Central memory CD8-positive, alpha-beta T cell (primary cell): ENCODE data around the gene TMPO.
A peak's percentile ranks its signal among the peaks of the same experiment; 100 is the strongest.
"Not testable (repeated sequence)": the region's sequence is repeated elsewhere in the genome, so short reads cannot be mapped to it uniquely, and the experiment has no call there.

ENCODE experiments used
- ATAC-seq: fragments of 150-1000 bp; cut with Tn5 transposase; replicated peaks from 2 replicates; pipeline ENCODE4 v1.10.0; 2022; ENCODE audit warnings: mild to moderate bottlenecking, moderate FRiP score, moderate number of reproducible peaks; ENCODE audit not compliant: poor library complexity, severe bottlenecking; ENCODE audit errors: extremely low read depth
- DNase-seq, 2 donors: peaks; one replicate each; pipeline ENCODE4 v3.0.0; 2021; ENCODE audit warnings: low spot score in 2 of 2
- H3K27ac Mint-ChIP-seq: one replicate; pipeline ENCODE4 v1.8.0; 2022; ENCODE audit warnings: low read depth, mild to moderate bottlenecking, moderate library complexity, mixed read lengths
- H3K27me3 Mint-ChIP-seq: one replicate; pipeline ENCODE4 v1.8.0; 2022; ENCODE audit warnings: mixed read lengths
- H3K36me3 Mint-ChIP-seq: one replicate; pipeline ENCODE4 v1.8.0; 2022; ENCODE audit warnings: mild to moderate bottlenecking, moderate library complexity, mixed read lengths; ENCODE audit not compliant: insufficient read depth
- H3K4me1 Mint-ChIP-seq: one replicate; pipeline ENCODE4 v1.8.0; 2022; ENCODE audit warnings: mixed read lengths
- H3K4me3 Mint-ChIP-seq: one replicate; pipeline ENCODE4 v1.8.0; 2022; ENCODE audit warnings: mild to moderate bottlenecking, moderate library complexity, mixed read lengths
- H3K9me3 Mint-ChIP-seq: one replicate; pipeline ENCODE4 v1.8.0; 2022; ENCODE audit warnings: mixed read lengths

TMPO gene

GRCh38 chr12:98515287-98516110 lies at the start of gene TMPO:
Gene TMPO (plus strand): TSS chr12:98515590. CDS start chr12:98515868, 278 bp downstream.
- DNase-seq (peak; percentile 93 to 95), ATAC-seq (peak; percentile 78)
- Mint-ChIP-seq H3K36me3 (peaks cover 37% of the 10 kb centered on the region), H3K27me3 (no peaks in the 10 kb centered on the region), H3K4me3 (peak within 1 kb of the TSS; percentile 98), H3K4me1 (peaks cover 38% of the 10 kb centered on the region), H3K9me3 (no peaks in the 10 kb centered on the region), H3K27ac (peak within 1 kb of the TSS; percentile 95)

- Mint-ChIP-seq H3K9me3 (no peaks in the 10 kb centered on the region), H3K27me3 (no peaks in the 10 kb centered on the region), H3K27ac (no peak overlapping the region), H3K4me3 (no peak overlapping the region), H3K36me3 (no peaks in the 10 kb centered on the region), H3K4me1 (peaks cover 4% of the 10 kb centered on the region)
- DNase-seq: no peak
- ATAC-seq: no peak
Observed at GRCh38 chr12:98465950-98466602, 49.3 kb upstream of the TMPO start.

- H3K36me3 Mint-ChIP-seq: no peaks in the 10 kb centered on the region
- peaks cover 4% of the 10 kb centered on the region for H3K4me1 Mint-ChIP-seq
- no peak overlapping the region for H3K27ac Mint-ChIP-seq
- H3K9me3 Mint-ChIP-seq: no peaks in the 10 kb centered on the region
- H3K4me3 Mint-ChIP-seq: no peak overlapping the region
- DNase-seq: no peak
- ATAC-seq: no peak
- H3K27me3 Mint-ChIP-seq: no peaks in the 10 kb centered on the region
Observed at GRCh38 chr12:98466640-98467400, 48.6 kb upstream of the TMPO start.

- H3K9me3 Mint-ChIP-seq: no peaks in the 10 kb centered on the region
- peaks cover 4% of the 10 kb centered on the region for H3K4me1 Mint-ChIP-seq
- no peak overlapping the region for H3K27ac Mint-ChIP-seq
- no peak overlapping the region for H3K4me3 Mint-ChIP-seq
- DNase-seq: no peak
- H3K27me3 Mint-ChIP-seq: no peaks in the 10 kb centered on the region
- H3K36me3 Mint-ChIP-seq: no peaks in the 10 kb centered on the region
- ATAC-seq: no peak
Observed at GRCh38 chr12:98469109-98469508, 46.3 kb upstream of the TMPO start.

- Mint-ChIP-seq H3K9me3 (no peaks in the 10 kb centered on the region), H3K4me1 (peaks cover 4% of the 10 kb centered on the region), H3K36me3 (no peaks in the 10 kb centered on the region), H3K27ac (no peak overlapping the region), H3K4me3 (no peak overlapping the region), H3K27me3 (no peaks in the 10 kb centered on the region)
- no peak for DNase-seq
- no peak for ATAC-seq
Observed at GRCh38 chr12:98470469-98471082, 44.8 kb upstream of the TMPO start.

GRCh38 chr12:98471085-98471484 lies 44.3 kb upstream of the TMPO start:
- H3K36me3 Mint-ChIP-seq: no peaks in the 10 kb centered on the region
- ATAC-seq: no peak
- peaks cover 3% of the 10 kb centered on the region for H3K4me1 Mint-ChIP-seq
- H3K9me3 Mint-ChIP-seq: no peaks in the 10 kb centered on the region
- no peak for DNase-seq
- no peaks in the 10 kb centered on the region for H3K27me3 Mint-ChIP-seq
- H3K27ac Mint-ChIP-seq: no peak overlapping the region
- no peak overlapping the region for H3K4me3 Mint-ChIP-seq

- Mint-ChIP-seq H3K27me3 (no peaks in the 10 kb centered on the region), H3K9me3 (no peaks in the 10 kb centered on the region), H3K4me3 (no peak overlapping the region), H3K4me1 (no peaks in the 10 kb centered on the region), H3K27ac (no peak overlapping the region), H3K36me3 (no peaks in the 10 kb centered on the region)
- ATAC-seq: no peak
- no peak for DNase-seq
Observed at GRCh38 chr12:98475565-98475908, 39.9 kb upstream of the TMPO start.

GRCh38 chr12:98478606-98479005 lies 36.8 kb upstream of the TMPO start:
- ATAC-seq (no peak), DNase-seq (no peak)
- Mint-ChIP-seq H3K4me1 (no peaks in the 10 kb centered on the region), H3K4me3 (no peak overlapping the region), H3K27ac (no peak overlapping the region), H3K27me3 (no peaks in the 10 kb centered on the region), H3K36me3 (no peaks in the 10 kb centered on the region), H3K9me3 (no peaks in the 10 kb centered on the region)

GRCh38 chr12:98483621-98484503 lies 31.5 kb upstream of the TMPO start:
- Mint-ChIP-seq H3K9me3 (no peaks in the 10 kb centered on the region), H3K27ac (no peak overlapping the region), H3K27me3 (no peaks in the 10 kb centered on the region), H3K4me3 (no peak overlapping the region), H3K36me3 (no peaks in the 10 kb centered on the region), H3K4me1 (no peaks in the 10 kb centered on the region)
- DNase-seq (no peak), ATAC-seq (no peak)

GRCh38 chr12:98485792-98486340 lies 29.5 kb upstream of the TMPO start:
- H3K4me1 Mint-ChIP-seq: no peaks in the 10 kb centered on the region
- H3K27ac Mint-ChIP-seq: no peak overlapping the region
- no peaks in the 10 kb centered on the region for H3K27me3 Mint-ChIP-seq
- H3K9me3 Mint-ChIP-seq: no peaks in the 10 kb centered on the region
- no peaks in the 10 kb centered on the region for H3K36me3 Mint-ChIP-seq
- DNase-seq: no peak
- H3K4me3 Mint-ChIP-seq: no peak overlapping the region
- ATAC-seq: no peak

- ATAC-seq, H3K36me3 Mint-ChIP-seq, H3K4me1 Mint-ChIP-seq, DNase-seq, H3K4me3 Mint-ChIP-seq, H3K9me3 Mint-ChIP-seq, H3K27me3 Mint-ChIP-seq, H3K27ac Mint-ChIP-seq: not testable (repeated sequence)
Observed at GRCh38 chr12:98488416-98488815, 27.0 kb upstream of the TMPO start.
